ENCODE data around the gene CEP350. TPM values are rescaled to one million over a fixed set of nuclear protein-coding genes. Genes with fewer than 3 reads are reported as not detected.
A peak's percentile ranks its signal among the peaks of the same experiment; 100 is the strongest.
"Not testable (repeated sequence)": the region's sequence is repeated elsewhere in the genome, so short reads cannot be mapped to it uniquely, and the experiment has no call there.

The CEP350 gene
- total RNA-seq, 2 experiments from 2014 or later, result 48.6 to 54.2 TPM

DNA sequence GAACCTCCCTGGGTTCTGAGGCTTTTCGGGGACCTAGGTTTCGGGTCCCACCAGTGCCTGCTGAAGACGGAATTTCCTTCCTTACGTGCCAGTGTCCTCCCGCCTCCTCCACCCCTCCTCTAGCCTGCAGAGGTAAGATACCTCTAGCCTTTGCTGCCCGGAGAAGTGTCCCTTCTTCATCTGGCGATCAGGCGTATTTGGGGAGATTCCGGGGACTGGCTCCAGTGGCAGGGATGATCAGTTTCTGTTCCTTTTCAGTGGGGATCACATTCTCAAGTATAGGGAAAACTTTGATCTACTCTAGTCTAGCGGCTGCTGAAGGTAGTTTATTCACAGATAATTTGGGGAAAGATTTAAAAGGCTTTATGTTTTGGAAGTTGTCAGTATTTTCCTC is 674 bp downstream of the CEP350 start:
- Histone ChIP-seq H3K4me2 (ENCODE audit: low read length) (peak overlapping the region; percentile 88), H4K20me1 (ENCODE audit: insufficient read depth, low read length) (peaks cover 24% of the 10 kb centered on the region), H3K9me2 (ENCODE audit: insufficient read depth, low read length) (no peaks in the 10 kb centered on the region), H3K27ac (ENCODE audit: low read depth, low read length, poor library complexity, severe bottlenecking) (peak overlapping the region; percentile 88), H3K4me1 (ENCODE audit: insufficient read depth, low read length, poor library complexity, severe bottlenecking) (peaks cover 46% of the 10 kb centered on the region), H3K4me3 (ENCODE audit: low read depth, low read length, poor library complexity, severe bottlenecking) (peak overlapping the region; percentile 93), H3K79me2 (ENCODE audit: insufficient read depth, low read depth, low read length) (peaks cover 53% of the 10 kb centered on the region), H3K36me3 (ENCODE audit: insufficient read depth, low read length) (no peaks in the 10 kb centered on the region), H3K9me3 (ENCODE audit: low read length) (no peaks in the 10 kb centered on the region), H2AFZ (ENCODE audit: low read length) (peak overlapping the region; percentile 58)
- ChIA-PET CTCF (ENCODE audit: unreplicated experiment) (no interaction called here), POLR2A (interaction anchor here (0.7 to 1.4 kb wide), 6 partner anchors 10 to 318 kb away, joined by 3 to 11 read pairs (median 4); no protein-coding TSS in a partner anchor)
- TF ChIP-seq, protein P1, sequence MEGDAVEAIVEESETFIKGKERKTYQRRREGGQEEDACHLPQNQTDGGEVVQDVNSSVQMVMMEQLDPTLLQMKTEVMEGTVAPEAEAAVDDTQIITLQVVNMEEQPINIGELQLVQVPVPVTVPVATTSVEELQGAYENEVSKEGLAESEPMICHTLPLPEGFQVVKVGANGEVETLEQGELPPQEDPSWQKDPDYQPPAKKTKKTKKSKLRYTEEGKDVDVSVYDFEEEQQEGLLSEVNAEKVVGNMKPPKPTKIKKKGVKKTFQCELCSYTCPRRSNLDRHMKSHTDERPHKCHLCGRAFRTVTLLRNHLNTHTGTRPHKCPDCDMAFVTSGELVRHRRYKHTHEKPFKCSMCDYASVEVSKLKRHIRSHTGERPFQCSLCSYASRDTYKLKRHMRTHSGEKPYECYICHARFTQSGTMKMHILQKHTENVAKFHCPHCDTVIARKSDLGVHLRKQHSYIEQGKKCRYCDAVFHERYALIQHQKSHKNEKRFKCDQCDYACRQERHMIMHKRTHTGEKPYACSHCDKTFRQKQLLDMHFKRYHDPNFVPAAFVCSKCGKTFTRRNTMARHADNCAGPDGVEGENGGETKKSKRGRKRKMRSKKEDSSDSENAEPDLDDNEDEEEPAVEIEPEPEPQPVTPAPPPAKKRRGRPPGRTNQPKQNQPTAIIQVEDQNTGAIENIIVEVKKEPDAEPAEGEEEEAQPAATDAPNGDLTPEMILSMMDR (conservative IDR thresholded peaks at IDR 0.05; ENCODE audit: low read length), result 0 out of 2 replicates have a peak, but pooled peaks have one; percentile 2
- no peak for TF ChIP-seq EZH2phosphoT487 (IDR thresholded peaks at IDR 0.05; ENCODE audit: borderline replicate concordance, low read depth, low read length)
- intact Hi-C loops (cut with micrococcal nuclease; ENCODE audit: unreplicated experiment), result loop anchor here (10.0 kb wide), 2 partner anchors 200 to 920 kb away; partner anchors contain the start of gene QSOX1
- BruUV-seq (replicated peaks), result no TSS peak
- DNase-seq (ENCODE audit: low spot score), result no peak

DNA sequence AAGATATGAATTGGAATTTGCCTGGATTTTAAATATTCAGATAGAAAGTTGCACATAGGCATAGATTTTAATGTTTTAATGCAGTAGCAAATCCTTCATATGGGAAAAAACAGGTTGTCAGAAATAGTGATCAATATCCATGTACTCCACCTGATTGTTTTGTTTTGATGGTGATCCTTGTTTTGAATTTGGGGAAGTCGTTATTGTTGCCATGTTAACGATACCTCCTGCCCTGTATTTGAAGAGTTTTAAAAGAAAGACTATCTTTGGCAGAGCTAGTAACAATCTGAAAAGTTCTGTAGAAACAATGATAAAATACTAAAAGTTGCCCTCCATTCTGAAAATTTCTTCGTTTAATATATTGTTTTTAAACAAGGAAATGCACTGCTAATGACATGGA is 1.1 kb downstream of the CEP350 start:
- peak overlapping the region; percentile 93 for H3K4me3 ChIP-seq (ENCODE audit: low read depth, low read length, poor library complexity, severe bottlenecking)
- intact Hi-C loops (cut with micrococcal nuclease; ENCODE audit: unreplicated experiment), result loop anchor here (10.0 kb wide), 2 partner anchors 199 to 921 kb away; partner anchors contain the start of gene QSOX1
- H3K9me2 ChIP-seq (ENCODE audit: insufficient read depth, low read length), result no peaks in the 10 kb centered on the region
- no peak for DNase-seq (ENCODE audit: low spot score)
- no peaks in the 10 kb centered on the region for H3K9me3 ChIP-seq (ENCODE audit: low read length)
- peak overlapping the region; percentile 88 for H3K4me2 ChIP-seq (ENCODE audit: low read length)
- H3K79me2 ChIP-seq (ENCODE audit: insufficient read depth, low read depth, low read length), result peaks cover 57% of the 10 kb centered on the region
- no peak overlapping the region for H2AFZ ChIP-seq (ENCODE audit: low read length)
- TSS peak; percentile 70 for BruUV-seq (replicated peaks)
- H3K27ac ChIP-seq (ENCODE audit: low read depth, low read length, poor library complexity, severe bottlenecking), result peak overlapping the region; percentile 88
- TF ChIP-seq EZH2phosphoT487 (IDR thresholded peaks at IDR 0.05; ENCODE audit: borderline replicate concordance, low read depth, low read length), result no peak
- TF ChIP-seq, protein P1 (conservative IDR thresholded peaks at IDR 0.05; ENCODE audit: low read length), result no peak
- no peaks in the 10 kb centered on the region for H3K36me3 ChIP-seq (ENCODE audit: insufficient read depth, low read length)
- ChIA-PET CTCF (ENCODE audit: unreplicated experiment) (no interaction called here), POLR2A (interaction anchor here (0.6 to 1.4 kb wide), 6 partner anchors 9 to 318 kb away, joined by 3 to 11 read pairs (median 3); no protein-coding TSS in a partner anchor)
- peaks cover 46% of the 10 kb centered on the region for H3K4me1 ChIP-seq (ENCODE audit: insufficient read depth, low read length, poor library complexity, severe bottlenecking)
- peaks cover 24% of the 10 kb centered on the region for H4K20me1 ChIP-seq (ENCODE audit: insufficient read depth, low read length)

DNA sequence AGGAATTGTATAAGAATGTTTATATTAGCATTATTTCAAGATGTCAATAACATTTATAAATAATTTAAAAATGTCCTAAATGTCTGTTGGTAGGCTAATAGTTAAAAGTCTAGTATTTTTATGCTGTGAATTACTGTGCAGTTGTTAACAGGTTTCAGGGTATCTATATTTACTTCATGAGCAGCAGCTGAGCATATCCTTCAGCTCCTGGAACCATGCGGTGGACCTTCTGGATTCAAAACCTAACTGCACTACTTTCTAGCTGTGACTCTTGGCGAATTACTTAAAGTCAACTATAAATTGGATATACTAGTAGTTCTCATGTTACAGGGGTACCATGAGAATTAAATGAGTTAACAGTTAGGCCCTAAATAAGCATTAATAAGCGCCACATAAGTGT is 3.7 kb downstream of the CEP350 start:
- DNase-seq (ENCODE audit: low spot score), result no peak
- H2AFZ ChIP-seq (ENCODE audit: low read length), result no peak overlapping the region
- no peak overlapping the region for H3K27ac ChIP-seq (ENCODE audit: low read depth, low read length, poor library complexity, severe bottlenecking)
- H3K4me2 ChIP-seq (ENCODE audit: low read length), result no peak overlapping the region
- H3K4me1 ChIP-seq (ENCODE audit: insufficient read depth, low read length, poor library complexity, severe bottlenecking), result peaks cover 28% of the 10 kb centered on the region
- intact Hi-C loops (cut with micrococcal nuclease; ENCODE audit: unreplicated experiment), result loop anchor here (10.0 kb wide), 2 partner anchors 196 to 924 kb away; partner anchors contain the start of gene QSOX1
- H3K36me3 ChIP-seq (ENCODE audit: insufficient read depth, low read length), result peaks cover 16% of the 10 kb centered on the region
- peaks cover 78% of the 10 kb centered on the region for H3K79me2 ChIP-seq (ENCODE audit: insufficient read depth, low read depth, low read length)
- no peaks in the 10 kb centered on the region; the same call in 1 of the 2 replicates for H3K9me3 ChIP-seq (ENCODE audit: low read length)
- no TSS peak for BruUV-seq (replicated peaks)
- no peak overlapping the region for H3K4me3 ChIP-seq (ENCODE audit: low read depth, low read length, poor library complexity, severe bottlenecking)
- TF ChIP-seq, protein P1 (conservative IDR thresholded peaks at IDR 0.05; ENCODE audit: low read length), result no peak
- TF ChIP-seq EZH2phosphoT487 (IDR thresholded peaks at IDR 0.05; ENCODE audit: borderline replicate concordance, low read depth, low read length), result no peak
- ChIA-PET POLR2A (interaction anchor here (0.5 to 0.6 kb wide), 2 partner anchors 17 to 31 kb away, joined by 4 read pairs; no protein-coding TSS in a partner anchor), CTCF (ENCODE audit: unreplicated experiment) (no interaction called here)
- peaks cover 24% of the 10 kb centered on the region for H4K20me1 ChIP-seq (ENCODE audit: insufficient read depth, low read length)
- H3K9me2 ChIP-seq (ENCODE audit: insufficient read depth, low read length), result no peaks in the 10 kb centered on the region

DNA sequence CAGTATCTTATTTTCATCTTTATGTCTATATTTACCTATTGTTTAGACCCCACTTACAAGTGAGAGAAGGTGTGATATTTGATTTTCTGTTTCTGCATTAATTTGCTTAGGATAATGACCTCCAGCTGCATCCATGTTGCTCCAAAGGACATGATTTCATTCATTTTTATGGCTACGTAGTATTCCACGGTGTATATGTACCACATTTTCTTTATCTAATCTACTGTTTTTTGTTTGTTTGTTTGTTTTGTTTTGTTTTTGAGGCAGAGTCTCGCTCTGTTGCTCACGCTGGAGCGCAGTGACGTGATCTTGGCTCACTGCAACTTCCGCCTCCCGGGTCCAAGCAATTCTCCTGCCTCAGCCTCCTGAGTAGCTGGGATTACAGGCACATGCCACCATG is 7.6 kb downstream of the CEP350 start:
- BruUV-seq (replicated peaks); DNase-seq (ENCODE audit: low spot score); intact Hi-C loops (cut with micrococcal nuclease; ENCODE audit: unreplicated experiment); H3K4me2 ChIP-seq (ENCODE audit: low read length); H2AFZ ChIP-seq (ENCODE audit: low read length); H4K20me1 ChIP-seq (ENCODE audit: insufficient read depth, low read length); H3K4me1 ChIP-seq (ENCODE audit: insufficient read depth, low read length, poor library complexity, severe bottlenecking); H3K4me3 ChIP-seq (ENCODE audit: low read depth, low read length, poor library complexity, severe bottlenecking); H3K27ac ChIP-seq (ENCODE audit: low read depth, low read length, poor library complexity, severe bottlenecking); H3K9me2 ChIP-seq (ENCODE audit: insufficient read depth, low read length); CTCF ChIA-PET (ENCODE audit: unreplicated experiment): not testable (repeated sequence)
- Histone ChIP-seq H3K79me2 (ENCODE audit: insufficient read depth, low read depth, low read length) (peaks cover 92% of the 10 kb centered on the region), H3K9me3 (ENCODE audit: low read length) (peaks cover 31% of the 10 kb centered on the region), H3K36me3 (ENCODE audit: insufficient read depth, low read length) (peaks cover 25% of the 10 kb centered on the region)
- POLR2A ChIA-PET, result interaction anchor here (1.2 kb wide), 1 partner anchor 10 kb away, joined by 3 read pairs; no protein-coding TSS in a partner anchor
